ENCODE data around the gene TRPC4AP.

The TRPC4AP gene

DNA sequence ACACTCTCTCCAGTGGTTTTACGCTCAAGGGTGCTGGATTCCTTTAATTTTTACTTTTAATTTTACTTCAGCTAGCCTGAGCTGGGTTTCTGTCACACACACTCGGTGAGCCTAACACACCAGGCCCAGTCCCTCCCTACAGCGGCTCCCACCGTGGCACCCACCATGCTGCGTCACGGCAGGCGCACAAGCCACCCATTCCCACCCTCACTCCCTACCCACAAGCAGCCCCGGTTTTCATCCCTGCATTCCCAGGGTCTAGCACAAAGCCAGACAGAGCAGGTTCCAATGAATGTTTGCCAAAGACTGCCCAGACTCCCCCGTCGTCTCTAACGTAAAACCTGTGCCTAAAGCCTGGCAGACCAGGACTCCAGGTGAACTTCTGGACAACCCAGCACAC lies 86.6 kb downstream of the TRPC4AP start:
- no peak for DNase-seq
- in situ Hi-C loops (cut with MboI; ENCODE audit: low pct_unique_long_range_greater_than_20kb, low sequenced_read_pairs): no loop called here

DNA sequence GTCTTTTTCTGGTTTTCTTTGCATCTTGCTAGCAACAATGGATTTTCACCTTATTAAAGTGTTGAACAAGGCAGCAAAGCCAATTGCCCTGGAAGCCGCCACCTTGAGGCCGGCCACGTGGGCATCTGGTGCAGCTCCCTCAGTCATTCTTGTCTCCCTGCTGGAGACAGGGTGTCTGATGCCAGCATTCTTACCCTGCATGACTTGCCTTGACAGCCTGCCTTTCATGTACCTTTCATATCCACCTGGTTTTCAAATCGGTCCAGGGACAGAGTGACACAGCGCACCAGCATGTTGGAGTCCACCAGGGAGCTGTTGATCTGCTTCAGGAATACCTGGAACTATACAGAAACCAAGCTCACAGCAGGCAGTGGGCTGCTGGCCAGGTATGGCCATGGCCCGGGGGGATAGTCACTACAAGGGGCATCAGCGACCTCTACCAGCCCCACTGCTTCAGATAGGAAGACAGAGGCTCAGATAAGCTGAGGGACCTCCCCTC lies 87.1 kb downstream of the TRPC4AP start:
- DNase-seq: no peak
- in situ Hi-C loops (cut with MboI; ENCODE audit: low pct_unique_long_range_greater_than_20kb, low sequenced_read_pairs): no loop called here

- in situ Hi-C loops (cut with MboI; ENCODE audit: low pct_unique_long_range_greater_than_20kb, low sequenced_read_pairs): no loop called here
These were observed 87.7 kb downstream of the TRPC4AP start for GRCh38 chr20:35004749-35005462.

GRCh38 chr20:35004051-35004725 lies 88.4 kb downstream of the TRPC4AP start:
- in situ Hi-C loops (cut with MboI; ENCODE audit: low pct_unique_long_range_greater_than_20kb, low sequenced_read_pairs): no loop called here
- DNase-seq: no peak

More at GRCh38 chr20:35004749-35005462, 87.7 kb downstream of the TRPC4AP start:
- DNase-seq: no peak

GRCh38 chr20:35003211-35004031 lies 89.2 kb downstream of the TRPC4AP start:
- in situ Hi-C loops (cut with MboI; ENCODE audit: low pct_unique_long_range_greater_than_20kb, low sequenced_read_pairs): no loop called here
- no peak for DNase-seq

GRCh38 chr20:35002426-35003210 lies 90.0 kb downstream of the TRPC4AP start:
- DNase-seq: no peak
- in situ Hi-C loops (cut with MboI; ENCODE audit: low pct_unique_long_range_greater_than_20kb, low sequenced_read_pairs): no loop called here

- peak; percentile 25 for DNase-seq
- in situ Hi-C loops (cut with MboI; ENCODE audit: low pct_unique_long_range_greater_than_20kb, low sequenced_read_pairs): no loop called here
These were observed 90.8 kb downstream of the TRPC4AP start for GRCh38 chr20:35001596-35002362.

DNA sequence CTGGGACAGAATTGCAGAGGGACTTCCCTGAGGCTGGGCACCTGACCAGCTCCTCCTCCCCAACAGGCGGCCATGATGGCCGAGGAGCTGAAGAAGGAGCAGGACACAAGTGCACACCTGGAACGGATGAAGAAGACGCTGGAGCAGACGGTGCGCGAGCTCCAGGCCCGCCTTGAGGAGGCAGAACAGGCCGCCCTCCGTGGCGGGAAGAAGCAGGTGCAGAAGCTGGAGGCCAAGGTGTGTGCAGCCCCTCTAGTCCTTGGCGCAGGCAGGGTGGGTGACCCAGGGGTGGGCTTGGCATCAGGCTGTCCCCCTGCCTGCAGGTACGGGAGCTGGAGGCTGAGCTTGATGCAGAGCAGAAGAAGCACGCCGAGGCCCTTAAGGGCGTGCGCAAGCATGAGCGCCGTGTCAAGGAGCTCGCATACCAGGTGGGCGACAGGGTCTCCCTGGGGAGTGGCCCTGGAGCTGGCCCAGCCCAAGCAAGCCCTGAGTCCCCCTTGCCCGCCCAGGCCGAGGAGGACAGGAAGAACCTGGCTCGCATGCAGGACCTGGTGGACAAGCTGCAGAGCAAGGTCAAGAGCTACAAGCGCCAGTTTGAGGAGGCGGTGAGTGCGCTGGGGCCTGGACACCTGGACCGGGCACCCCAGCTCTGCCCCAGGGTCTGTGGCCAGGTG lies 91.5 kb downstream of the TRPC4AP start:
- in situ Hi-C loops (cut with MboI; ENCODE audit: low pct_unique_long_range_greater_than_20kb, low sequenced_read_pairs): no loop called here
- no peak for DNase-seq

DNA sequence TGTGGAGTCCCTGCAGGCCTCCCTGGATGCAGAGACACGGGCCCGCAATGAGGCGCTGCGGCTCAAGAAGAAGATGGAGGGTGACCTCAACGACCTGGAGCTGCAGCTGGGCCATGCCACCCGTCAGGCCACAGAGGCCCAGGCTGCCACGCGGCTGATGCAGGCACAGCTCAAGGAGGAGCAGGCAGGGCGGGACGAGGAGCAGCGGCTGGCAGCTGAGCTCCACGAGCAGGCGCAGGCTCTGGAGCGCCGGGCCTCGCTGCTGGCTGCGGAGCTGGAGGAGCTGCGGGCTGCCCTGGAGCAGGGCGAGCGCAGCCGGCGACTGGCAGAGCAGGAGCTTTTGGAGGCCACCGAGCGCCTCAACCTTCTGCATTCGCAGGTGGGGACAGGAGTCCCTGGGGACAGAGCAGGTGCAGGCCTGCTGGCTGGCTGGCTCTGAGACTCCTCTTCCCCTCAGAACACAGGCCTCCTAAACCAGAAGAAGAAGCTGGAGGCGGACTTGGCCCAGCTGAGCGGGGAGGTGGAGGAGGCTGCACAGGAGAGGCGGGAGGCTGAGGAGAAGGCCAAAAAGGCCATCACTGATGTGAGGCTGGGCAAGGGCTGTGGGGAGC lies 92.2 kb downstream of the TRPC4AP start:
- no peak for DNase-seq
- in situ Hi-C loops (cut with MboI; ENCODE audit: low pct_unique_long_range_greater_than_20kb, low sequenced_read_pairs): no loop called here

GRCh38 chr20:34999782-35000181 lies 92.8 kb downstream of the TRPC4AP start:
- in situ Hi-C loops (cut with MboI; ENCODE audit: low pct_unique_long_range_greater_than_20kb, low sequenced_read_pairs): no loop called here
- no peak for DNase-seq

- in situ Hi-C loops (cut with MboI; ENCODE audit: low pct_unique_long_range_greater_than_20kb, low sequenced_read_pairs): no loop called here
- no peak for DNase-seq
These were observed 93.6 kb downstream of the TRPC4AP start for GRCh38 chr20:34999021-34999451.

GRCh38 chr20:34998331-34998950 lies 94.2 kb downstream of the TRPC4AP start:
- no peak for DNase-seq
- in situ Hi-C loops (cut with MboI; ENCODE audit: low pct_unique_long_range_greater_than_20kb, low sequenced_read_pairs): no loop called here

DNA sequence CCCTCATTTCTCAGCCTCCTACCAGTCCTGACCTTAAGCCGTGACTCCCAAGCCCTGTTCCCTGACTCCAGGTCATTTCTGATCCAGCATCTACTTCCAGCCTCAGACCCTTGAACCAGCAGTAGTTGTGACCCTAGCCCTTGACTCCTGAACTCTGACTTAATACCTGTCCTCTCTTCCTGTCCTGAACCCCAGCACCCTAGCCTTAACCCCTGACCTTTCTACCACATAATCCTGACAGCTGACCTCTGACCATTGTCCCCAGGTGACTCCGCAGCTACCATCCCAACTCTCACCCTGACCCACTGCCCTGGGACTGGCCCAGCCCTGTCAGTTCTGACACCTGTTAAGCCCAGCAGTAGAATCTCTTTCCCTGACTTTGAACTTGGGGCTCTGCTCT lies 94.8 kb downstream of the TRPC4AP start:
- DNase-seq: no peak
- in situ Hi-C loops (cut with MboI; ENCODE audit: low pct_unique_long_range_greater_than_20kb, low sequenced_read_pairs): no loop called here

GRCh38 chr20:34997131-34997561 lies 95.5 kb downstream of the TRPC4AP start:
- in situ Hi-C loops (cut with MboI; ENCODE audit: low pct_unique_long_range_greater_than_20kb, low sequenced_read_pairs): no loop called here
- DNase-seq: no peak

DNA sequence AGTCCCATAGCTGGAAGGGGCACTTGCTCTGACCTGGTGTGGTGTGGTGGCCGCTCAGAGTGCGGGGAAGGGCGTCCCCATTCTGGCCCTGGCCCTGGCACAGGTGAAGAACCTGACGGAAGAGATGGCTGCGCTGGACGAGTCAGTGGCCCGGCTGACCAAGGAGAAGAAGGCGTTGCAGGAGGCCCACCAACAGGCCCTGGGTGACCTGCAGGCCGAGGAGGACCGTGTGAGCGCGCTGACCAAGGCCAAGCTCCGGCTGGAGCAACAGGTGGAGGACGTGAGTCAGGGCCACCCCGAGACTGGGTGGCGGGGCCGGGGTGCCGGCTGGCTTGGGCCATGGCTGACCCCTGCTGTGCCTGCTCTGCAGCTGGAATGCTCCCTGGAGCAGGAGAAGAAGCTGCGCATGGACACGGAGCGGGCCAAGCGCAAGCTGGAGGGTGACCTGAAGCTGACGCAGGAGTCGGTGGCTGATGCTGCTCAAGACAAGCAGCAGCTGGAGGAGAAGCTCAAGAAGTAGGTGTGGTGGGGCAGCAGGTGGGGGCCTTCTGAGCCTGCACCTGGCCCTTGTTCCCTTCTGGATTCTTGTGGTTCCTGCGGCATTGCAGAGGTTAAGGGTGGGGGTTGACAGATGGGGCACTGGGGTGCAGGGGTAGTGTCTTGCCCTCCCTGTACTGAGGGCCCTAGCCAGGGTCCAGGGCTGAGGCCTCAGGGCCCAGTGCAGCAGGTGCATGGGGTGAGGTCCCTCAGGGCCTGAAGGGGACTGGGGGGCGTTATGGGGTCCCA lies 96.2 kb downstream of the TRPC4AP start:
- no peak for DNase-seq
- in situ Hi-C loops (cut with MboI; ENCODE audit: low pct_unique_long_range_greater_than_20kb, low sequenced_read_pairs): no loop called here

DNA sequence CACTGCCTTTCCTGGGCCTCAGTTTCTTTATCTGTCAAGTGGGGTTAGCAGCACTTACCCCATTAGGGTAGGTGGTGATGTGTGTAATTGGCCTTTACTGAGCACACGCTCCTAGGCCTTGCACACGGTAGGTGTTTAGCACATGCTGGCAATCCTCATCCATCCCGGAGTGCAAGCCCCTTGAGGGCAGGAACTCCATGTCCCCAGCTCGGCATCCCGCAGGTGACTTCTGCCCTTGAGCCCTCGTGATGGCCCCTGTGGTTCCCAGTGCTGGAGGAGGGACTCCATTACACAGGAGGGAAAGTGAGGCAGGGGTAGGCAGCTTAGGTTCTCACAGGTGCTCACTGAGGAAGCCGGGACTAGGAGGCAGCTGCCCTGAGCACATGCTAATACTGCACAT lies 96.9 kb downstream of the TRPC4AP start:
- no peak for DNase-seq
- in situ Hi-C loops (cut with MboI; ENCODE audit: low pct_unique_long_range_greater_than_20kb, low sequenced_read_pairs): no loop called here

All from KBM-7 (cell line).